ENCODE measurements around the gene TAS2R60.
"Not testable (repeated sequence)": the region's sequence is repeated elsewhere in the genome, so short reads cannot be mapped to it uniquely, and the experiment has no call there.

The TAS2R60 gene, protein sequence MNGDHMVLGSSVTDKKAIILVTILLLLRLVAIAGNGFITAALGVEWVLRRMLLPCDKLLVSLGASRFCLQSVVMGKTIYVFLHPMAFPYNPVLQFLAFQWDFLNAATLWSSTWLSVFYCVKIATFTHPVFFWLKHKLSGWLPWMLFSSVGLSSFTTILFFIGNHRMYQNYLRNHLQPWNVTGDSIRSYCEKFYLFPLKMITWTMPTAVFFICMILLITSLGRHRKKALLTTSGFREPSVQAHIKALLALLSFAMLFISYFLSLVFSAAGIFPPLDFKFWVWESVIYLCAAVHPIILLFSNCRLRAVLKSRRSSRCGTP

DNA sequence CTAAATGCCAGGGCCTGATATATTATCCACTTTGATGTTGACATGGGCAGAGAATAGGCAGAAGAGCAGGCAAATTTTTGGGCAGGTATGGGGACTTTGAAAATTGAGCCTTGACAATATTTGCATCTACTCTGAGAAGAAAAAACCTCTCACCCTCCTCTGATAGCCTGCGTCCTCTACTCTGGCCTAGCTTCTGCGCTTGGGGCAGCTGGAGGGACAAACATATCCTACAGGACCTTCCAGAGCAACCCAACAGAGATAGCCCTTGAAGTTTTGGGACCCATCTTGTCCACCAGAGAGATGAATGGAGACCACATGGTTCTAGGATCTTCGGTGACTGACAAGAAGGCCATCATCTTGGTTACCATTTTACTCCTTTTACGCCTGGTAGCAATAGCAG, at the start of gene TAS2R60:
Gene TAS2R60, plus strand, starts transcription at position 301 of the 400 bp plus-strand sequence. Its CDS starts 0 bp downstream, at position 301.
- no peak for DNase-seq

DNA sequence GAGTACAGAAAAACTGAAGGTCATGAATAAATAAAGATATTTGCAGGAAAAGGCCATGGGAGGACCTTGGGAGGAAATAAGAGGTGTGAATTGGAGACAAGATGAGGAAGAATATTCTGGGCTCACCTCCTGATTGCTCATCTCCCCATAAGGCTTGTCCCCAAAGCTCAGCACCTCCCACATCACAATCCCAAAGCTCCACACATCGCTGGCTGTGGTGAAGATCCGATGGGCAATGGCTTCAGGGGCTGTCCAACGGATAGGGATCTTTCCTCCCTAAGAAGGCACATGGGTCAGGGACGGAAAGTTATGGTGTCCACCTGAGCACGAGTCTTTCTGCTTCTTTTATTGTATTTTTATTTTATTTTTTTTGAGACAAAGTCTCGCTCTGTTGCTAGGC, 49.2 kb upstream of the TAS2R60 start:
- no peak for DNase-seq

DNA sequence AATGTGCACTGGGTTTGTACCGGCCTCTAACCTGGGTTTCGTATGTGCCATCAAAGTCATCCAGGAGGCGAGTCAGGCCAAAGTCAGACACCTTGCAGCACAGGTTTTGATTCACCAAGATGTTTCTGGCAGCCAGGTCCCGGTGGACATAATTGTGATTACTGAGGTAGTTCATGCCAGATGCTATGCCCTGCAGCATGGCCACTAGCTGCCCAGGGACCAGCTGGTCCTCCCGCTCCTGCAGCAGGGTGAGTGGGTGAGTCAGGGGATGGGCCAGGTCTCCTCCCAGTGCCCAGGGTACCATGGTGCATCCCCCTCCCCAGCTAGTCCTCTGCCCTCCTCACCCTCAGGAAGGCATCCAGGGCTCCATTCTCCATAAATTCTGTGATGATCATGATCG, 48.5 kb upstream of the TAS2R60 start:
- no peak for DNase-seq

DNA sequence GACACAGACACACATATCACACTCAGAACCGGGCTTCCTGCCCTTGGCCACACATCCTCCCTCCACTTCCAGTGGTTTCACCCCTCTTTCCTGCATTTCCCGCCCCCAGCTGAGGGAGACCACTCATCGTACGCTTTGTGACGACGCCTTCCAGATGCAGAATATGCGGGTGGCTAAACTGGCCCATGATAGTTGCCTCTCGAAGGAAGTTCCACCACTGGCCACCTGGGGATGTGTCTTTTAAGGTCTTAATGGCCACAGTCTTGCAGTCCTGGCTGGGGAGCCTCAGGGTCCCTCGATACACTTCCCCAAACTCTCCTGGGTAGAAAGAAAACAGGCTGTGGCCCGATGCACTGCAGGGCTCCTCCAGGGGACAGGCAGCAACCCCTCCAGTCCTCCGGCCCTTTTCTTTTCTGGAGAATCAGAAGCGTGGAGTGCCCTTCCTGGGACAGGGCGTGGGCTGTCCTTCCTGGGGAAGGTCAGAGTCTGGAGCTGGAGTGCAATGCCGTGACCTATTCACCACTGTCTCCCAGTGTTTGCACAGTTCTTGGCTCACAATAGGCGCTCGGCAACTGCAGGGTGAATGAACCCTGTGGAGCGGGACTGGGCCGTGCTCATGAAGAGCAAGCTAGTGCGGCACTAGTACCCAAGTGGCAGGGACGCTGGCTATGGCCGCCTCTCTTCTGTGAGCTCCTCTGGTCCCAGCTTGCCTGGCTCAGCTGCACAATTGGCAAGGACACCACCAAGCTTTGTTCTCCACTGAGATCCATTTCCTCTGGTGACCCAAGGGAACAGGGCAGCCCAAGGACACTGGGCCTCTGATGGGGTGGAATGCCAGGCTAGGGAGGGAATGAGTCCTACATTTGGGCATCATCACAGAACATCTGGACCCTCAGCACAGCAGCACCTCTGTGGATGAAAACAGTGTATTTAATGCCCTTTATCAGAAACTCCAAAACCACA, 47.8 kb upstream of the TAS2R60 start:
- no peak for DNase-seq

DNA sequence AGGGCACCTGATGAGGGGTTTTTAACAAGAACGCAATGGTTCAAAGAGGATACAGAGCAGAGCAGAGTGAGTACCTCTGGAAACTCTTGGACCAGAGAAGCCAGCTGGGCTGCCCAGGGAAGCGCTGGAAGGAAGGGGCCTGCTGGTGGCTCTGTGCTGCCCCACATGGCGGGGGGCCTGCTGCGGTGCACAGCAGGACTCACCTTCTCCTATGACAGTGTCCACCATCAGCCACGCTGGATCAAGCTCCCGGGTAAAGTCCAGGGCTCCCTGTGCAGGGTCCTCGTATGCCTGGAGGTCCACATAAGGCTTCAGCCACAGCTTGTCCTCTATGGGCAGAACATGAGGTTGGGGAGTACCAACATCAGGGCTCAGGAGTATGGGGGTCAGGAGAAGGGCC, 47.1 kb upstream of the TAS2R60 start:
- no peak for DNase-seq

DNA sequence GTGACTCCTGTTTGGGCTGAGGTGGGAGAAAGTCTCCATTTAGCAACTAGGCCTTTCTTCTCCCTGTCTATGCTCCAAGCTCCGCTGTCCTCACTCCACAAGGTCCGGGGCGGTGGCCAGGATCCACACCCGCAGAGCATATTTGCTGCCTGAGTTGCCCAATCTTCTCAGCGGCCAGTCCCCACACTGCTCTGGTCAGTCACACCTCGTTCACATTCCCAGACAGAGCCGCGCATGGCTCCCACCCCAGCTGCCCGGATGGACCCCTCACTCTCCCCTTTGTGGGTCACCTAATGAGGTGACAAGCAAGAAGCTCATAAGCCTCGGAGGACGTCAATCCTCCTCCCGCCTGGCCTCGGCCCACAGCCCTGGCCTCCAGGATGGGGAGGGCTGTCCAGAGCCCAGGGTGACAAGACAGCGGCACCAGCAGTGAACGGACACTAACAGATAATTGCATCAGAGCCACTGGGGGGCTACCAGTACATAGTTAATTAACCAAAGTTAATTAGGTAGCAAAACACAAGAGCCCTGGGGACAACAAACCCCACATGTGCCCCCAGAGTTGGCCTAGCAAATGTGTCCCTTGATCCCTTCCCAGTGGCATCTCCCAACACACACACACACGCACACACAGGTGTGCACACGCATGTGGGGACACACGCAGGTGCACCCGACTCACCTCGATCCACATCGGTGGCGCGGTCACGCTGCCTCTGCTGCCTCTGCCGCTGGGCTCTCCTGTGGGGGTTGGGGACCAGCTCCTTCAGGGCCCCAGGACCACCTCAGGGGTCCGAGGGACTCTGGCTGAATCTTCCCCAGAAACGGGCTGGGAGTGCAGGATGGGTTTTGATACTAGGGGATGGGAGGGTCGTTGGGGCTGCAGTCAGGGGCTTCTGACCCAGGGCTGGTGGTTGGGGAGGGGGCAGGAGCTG, 46.4 kb upstream of the TAS2R60 start:
- no peak for DNase-seq

DNA sequence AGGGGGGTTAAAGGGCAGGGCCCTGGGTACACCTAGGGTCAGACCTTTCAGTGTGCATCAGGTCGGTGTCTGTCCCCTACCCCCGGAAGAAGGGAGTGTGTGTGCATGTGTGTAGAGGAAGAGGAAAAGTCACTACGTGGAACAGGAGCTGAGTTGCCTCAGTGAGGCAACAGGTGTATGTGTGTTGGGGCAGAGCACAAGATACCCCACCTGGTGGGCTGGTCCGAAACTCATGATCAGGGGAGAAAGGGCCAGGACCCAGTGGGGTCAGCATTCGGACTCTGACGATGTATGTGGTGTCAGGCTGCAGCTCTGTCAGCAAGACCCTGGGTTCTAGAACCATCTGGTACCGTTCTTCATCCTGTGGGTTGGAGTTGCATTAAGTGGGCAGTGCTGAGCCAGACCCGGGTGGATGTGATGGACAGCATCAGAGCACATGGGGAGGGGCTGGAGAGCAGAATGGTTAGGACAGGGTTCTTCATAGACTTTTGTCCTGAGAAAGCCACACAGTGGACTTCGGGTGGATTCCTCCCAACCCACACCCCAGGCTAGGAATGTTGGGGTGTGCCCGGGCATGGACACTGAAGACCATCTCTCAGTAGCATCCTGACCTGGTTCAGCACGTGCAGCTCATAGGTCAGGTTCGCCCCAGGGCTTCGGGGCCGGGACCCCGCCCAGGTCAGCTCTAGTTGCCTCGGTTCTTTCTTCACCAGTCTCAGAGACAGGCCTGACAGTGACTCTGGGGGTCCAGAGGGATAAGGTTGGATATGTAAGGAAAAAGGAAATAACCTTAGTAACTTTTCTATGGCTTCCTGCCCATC, 45.3 kb upstream of the TAS2R60 start:
- no peak for DNase-seq

DNA sequence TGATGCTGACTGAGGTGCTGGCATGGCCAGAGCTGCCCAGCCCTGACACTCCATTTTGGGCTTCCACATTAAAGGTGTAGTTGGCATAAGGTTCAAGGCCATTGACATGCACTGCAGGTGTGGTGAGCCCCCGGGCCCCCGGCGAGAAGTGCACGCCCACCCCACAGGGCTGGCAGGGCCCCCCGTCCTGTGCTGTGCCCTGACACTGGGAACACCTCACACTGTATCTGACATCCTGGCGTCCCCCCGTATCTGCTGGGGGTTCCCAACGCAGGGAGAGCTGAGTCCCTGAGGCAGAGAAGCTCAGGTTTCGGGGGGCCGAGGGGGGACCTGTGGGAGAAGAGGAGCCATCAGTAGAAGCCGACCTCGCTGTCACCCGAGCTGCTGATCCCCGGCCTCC, 44.6 kb upstream of the TAS2R60 start:
- DNase-seq: no peak

DNA sequence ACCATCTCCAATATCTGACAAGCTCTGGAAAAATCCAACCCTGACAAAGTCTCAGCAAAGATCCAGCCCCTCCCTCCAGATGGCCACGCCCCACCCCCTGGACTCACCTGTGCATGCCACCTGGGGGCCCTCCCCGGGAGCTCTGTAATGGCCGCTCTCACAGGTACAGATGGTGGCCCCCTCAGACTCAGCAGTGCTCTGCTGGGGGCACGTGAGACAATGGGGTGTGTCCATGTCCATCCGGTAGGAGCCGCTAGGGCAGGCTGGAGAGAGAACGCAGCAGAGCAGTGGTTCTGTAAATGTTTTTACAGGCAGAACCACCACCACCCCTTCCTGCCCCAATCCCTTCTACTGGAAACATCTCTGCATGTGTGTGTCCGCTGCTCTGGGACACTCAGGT, 44.1 kb upstream of the TAS2R60 start:
- no peak for DNase-seq

DNA sequence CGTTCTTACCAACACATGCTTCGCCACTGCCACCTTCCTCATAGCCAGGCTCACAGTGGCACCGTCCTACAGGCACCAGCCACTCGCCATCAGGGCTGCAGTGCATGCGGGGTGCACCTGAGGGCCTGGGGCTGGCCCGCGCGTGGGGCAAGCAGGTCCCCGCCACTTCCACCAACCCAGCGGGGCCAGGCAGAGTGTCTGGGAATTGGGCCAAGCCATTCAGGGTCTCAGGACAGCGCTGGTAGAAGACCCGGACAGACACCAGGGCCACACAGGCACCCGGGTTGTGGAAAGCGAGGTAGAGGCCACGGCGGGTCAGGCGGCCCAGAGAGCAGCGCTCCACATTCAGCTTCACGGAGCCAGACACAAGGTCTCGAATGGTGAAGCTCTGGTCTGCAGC, 43.6 kb upstream of the TAS2R60 start:
- DNase-seq: no peak

DNA sequence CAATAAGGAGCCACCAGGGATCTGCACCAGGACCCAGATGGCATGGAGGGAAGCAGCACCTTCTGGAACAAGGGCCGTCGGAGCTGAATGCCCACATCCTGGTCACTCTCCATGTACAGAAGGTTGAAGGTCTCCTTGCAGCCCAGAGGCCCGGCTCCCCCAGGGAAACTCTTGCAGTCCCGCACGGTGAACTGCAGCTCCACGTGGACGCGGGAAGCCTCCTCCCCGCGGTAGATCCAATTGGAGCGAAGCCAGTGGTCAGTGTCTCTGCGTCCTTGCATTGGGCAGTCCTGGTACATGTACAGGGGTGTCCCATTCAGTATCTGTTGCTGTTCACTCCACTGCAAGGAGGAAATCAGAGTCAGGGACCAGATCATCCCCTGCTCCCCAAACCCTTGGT, 42.0 kb upstream of the TAS2R60 start:
- DNase-seq: no peak

DNA sequence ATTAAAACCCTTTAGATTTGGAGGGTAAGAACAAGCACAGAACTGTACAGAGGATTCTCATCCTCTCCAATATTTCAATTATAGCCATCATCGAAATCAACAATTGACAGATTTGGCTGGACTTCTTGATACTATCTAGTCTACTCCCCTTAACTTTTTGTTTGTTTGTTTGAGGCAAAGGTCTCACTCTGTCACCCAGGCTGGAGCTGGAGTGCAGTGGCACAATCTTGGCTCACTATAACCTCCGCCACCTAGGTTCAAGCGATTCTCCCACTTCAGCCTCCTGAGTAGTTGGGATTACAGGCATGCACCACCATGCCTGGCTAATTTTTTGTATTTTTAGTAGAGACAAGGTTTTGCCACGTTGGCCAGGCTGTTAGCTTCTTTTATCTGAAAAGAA, 41.0 kb upstream of the TAS2R60 start:
- not testable (repeated sequence) for DNase-seq

DNA sequence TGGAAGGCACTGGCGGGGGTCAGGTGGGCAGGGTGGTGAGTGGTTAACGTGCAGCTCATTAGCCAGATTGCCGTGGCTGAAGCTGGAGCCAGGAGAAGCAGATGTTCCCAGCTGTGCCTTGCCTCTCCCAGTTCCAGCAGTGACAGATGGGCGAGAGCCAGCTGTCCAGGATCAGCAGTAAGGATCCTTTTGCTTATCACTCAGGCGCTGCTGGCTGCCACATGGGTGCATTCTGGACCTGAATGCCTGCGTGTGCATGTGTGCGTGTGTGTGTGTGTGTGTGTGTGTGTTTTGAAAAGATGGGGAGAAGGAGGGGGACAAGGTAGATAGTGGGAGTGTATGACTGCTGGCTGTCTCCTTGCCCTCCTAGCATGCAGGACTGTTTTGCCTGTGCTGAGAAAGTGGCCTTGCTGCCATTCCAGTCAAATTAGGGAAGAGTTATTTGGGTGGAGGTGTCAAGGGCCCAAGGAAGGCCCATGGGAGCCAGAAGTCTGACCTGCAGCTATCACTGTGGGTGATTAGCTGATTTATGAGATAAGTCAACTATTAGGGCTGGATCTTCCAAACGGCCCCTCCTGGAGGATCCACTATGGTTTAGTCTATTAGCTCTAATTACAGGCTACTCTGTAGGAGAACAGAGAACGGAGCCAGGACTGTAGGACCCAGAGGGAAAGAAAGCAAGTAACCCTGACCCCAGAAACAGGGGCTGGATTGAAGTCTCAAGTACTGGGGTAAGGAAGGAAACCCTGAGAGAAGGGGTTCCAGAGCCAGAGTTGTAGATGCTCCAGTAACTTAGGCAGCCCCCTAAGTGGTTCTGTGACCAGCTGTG, 37.9 kb upstream of the TAS2R60 start:
- no peak for DNase-seq

DNA sequence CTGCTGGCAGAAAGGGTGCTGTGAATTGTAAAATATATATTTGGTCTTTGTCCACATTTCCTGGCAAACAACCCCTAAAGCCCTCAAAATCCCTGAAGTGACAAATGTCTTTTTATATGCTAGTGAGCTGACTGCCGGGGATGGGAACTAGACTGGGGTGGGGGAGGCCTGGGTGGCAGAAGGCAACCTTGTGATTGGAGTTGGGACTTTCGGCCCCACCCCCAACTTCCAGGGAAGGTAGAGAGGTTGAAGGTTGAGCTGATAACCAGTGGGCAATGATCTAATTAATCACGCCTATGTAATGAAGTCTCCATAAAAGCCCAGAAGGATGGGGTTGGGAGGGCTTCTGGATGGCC, 37.3 kb upstream of the TAS2R60 start:
- no peak for DNase-seq

DNA sequence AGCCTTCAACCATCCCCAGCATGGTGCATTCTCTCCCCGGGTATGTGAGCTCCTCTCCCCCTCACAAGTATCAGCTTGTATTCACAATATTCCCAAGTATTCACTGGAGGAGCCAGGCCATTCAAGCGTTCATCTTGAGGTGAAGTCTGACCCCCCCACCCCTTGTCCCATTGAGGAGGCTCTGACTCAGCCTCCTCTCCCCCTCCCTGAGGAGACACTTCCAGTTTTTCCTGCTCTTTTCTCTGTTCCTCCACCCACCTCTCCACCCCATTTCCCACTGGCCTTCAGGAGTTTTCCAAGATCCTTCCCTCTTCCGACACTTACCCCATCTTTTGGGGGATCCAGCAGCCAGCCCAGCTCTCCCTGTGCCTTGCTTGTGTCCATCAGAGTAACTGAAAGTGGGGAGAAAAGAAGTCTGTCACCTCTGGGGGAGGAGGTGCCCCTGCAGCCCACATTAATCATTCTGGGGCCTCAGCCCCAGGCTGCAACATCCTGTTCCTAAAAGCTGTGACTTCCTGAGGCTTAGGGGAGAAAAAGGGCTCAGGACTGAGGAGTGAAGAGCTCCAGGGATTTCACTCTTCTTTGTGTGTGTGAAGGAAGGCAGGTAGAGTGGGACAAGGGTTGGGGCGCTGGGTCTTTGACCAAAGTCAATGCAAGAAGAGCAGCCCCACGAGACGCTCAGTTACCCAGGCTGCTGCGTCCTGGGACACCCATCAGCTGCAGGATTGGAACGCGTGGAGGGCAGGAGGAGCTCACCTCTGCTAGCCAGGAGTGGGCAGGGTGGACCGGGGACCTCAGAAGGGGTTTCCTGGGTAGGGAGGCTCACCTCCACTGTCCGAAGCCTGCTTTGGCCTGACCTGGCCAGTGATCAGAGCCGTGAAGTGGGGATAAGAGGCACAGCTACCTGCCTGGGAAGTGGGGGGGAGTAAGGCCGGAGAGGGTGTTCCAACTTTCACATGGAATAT, 35.7 kb upstream of the TAS2R60 start:
- DNase-seq: no peak

DNA sequence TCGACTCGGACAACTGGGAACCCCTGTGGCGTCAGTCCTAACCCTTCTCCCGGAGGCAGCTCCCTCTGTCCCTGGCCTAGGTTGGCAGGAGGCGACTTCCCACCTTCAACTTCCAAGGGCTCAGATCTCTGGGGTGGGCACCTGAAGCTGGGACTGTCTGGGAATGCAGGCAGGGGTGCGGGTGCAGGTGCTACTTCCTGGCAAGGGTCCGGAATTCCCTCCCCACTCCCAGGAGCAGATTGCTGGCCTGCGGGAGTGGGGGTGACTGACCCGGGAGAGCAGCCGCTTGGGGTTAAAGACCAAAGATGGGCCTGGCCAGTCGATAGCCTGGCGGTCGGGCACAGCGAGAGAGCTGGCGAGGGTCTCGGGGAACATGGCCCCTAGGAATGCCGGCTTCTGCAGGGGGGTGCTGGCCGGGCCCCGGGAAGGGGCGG, 35.0 kb upstream of the TAS2R60 start:
- no peak for DNase-seq

DNA sequence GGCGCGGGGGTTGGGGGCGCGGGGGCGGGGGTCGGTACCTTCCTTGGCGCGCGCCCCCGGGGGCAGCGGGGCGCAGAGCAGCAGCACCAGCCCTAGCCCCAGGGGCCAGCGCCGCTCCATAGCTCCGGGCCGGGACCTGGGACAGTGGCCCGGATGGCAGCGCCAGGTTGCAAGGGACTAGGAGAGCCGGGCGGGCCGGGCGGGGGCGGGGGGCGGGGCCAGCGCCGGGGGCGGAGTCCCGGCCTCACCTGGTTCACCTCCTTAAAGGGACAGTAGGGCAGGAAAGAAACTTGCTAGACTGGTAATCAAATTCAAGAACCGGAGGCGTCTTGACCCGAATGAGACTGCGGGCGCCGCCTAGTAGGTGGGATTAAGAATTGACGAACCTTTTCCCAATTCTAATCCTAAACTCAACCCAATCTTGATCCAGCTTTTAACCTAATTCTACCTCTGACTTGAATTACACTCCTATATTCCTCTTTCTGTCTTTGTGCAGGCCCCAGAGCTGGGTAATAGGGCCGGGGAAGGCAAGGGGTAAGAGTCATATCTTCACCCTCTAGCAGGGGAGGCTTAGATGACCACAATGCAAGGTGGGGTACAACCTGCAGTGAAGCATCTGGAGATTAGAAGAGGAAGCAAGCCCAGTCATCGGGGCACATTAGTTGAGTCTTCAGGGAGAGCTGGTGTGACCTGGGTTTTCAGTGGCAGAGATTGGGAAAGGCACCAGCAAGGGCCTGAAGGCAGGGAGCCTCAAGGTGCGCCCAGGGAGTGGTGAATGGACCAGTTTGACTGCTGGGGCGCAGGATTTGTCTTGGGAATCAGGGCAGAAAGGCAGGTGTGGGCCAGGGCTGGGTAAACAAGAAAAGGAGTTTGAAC, 34.3 kb upstream of the TAS2R60 start, which contains the start of gene EPHA1:
Gene EPHA1, minus strand, starts transcription at position 171 of the 876 bp plus-strand sequence. Its CDS starts 51 bp downstream, at position 120.
- no peak for DNase-seq

DNA sequence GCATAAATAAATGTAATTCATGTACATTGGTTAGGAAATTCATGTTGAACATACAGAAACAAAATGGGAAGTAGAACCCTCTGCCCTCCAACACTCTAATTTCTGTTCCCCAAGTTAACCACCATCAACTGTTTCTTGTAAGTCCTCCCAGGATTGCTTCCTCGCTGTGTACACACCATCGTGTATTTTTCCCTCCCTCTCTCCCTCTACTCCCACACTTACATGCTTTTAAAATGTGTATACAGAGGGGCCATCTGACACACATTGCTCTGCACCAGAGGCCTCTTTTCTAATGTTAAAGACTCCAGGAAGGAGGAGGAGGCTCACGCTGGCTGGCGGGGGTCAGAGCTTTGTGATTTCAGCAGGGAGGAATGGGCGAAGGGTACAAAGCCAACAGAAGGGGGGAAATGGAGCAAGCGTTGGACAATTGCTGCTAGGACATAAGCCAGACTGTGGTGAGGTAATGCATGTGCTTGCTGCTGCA, 32.7 kb upstream of the TAS2R60 start:
- DNase-seq: no peak
